Measurements from ENCODE around the gene MYOM1. TPM values are rescaled to one million over a fixed set of nuclear protein-coding genes. Genes with fewer than 3 reads are reported as not detected.

Gene MYOM1
- total RNA-seq, 4 donors from 2014 or later, result 2.3 to 3.1 (median 3.1) TPM

- intact Hi-C loops (cut with DNase I), result no loop called here
- Histone ChIP-seq H3K27ac (no peak overlapping the region), H3K9me3 (no peaks in the 10 kb centered on the region), H3K4me1 (no peaks in the 10 kb centered on the region), H3K36me3 (no peaks in the 10 kb centered on the region), H3K27me3 (no peaks in the 10 kb centered on the region), H3K4me3 (replicated peaks in 1 of 3) (no peak overlapping the region)
- DNase-seq, result no peak
- TF ChIP-seq POLR2A (IDR thresholded peaks at IDR 0.05) (no peak), CTCF (IDR thresholded peaks at IDR 0.05) (no peak)
- 90% methylated on average over 8 of the region's 8 CpGs for WGBS, 2 donors
Observed at GRCh38 chr18:3147935-3148554, 71.7 kb downstream of the MYOM1 start.

GRCh38 chr18:3140986-3141639, 78.7 kb downstream of the MYOM1 start:
- TF ChIP-seq POLR2A (IDR thresholded peaks at IDR 0.05) (no peak), CTCF (IDR thresholded peaks at IDR 0.05) (no peak)
- Histone ChIP-seq H3K4me3 (replicated peaks in 1 of 3) (no peak overlapping the region), H3K27me3 (no peaks in the 10 kb centered on the region), H3K4me1 (no peaks in the 10 kb centered on the region), H3K9me3 (no peaks in the 10 kb centered on the region), H3K27ac (no peak overlapping the region), H3K36me3 (no peaks in the 10 kb centered on the region)
- 83 to 85% methylated on average over 10 of the region's 10 CpGs for WGBS, 2 donors
- no peak for DNase-seq
- intact Hi-C loops (cut with DNase I), result no loop called here

GRCh38 chr18:3140342-3140741, 79.4 kb downstream of the MYOM1 start:
- Histone ChIP-seq H3K27me3 (no peaks in the 10 kb centered on the region), H3K36me3 (no peaks in the 10 kb centered on the region), H3K4me1 (no peaks in the 10 kb centered on the region), H3K27ac (no peak overlapping the region), H3K4me3 (replicated peaks in 1 of 3) (no peak overlapping the region), H3K9me3 (no peaks in the 10 kb centered on the region)
- intact Hi-C loops (cut with DNase I), result no loop called here
- DNase-seq, result no peak
- no peak for TF ChIP-seq CTCF (IDR thresholded peaks at IDR 0.05)
- no peak for TF ChIP-seq POLR2A (IDR thresholded peaks at IDR 0.05)

GRCh38 chr18:3139406-3139805, 80.4 kb downstream of the MYOM1 start:
- H3K4me1 ChIP-seq, result no peaks in the 10 kb centered on the region
- TF ChIP-seq CTCF (IDR thresholded peaks at IDR 0.05) (no peak), POLR2A (IDR thresholded peaks at IDR 0.05) (no peak)
- WGBS, 2 donors, result 84 to 95% methylated on average over 5 of the region's 5 CpGs
- no peaks in the 10 kb centered on the region for H3K27me3 ChIP-seq
- H3K4me3 ChIP-seq (replicated peaks in 1 of 3), result no peak overlapping the region
- H3K9me3 ChIP-seq, result no peaks in the 10 kb centered on the region
- no peak overlapping the region for H3K27ac ChIP-seq
- no peak for DNase-seq
- intact Hi-C loops (cut with DNase I), result no loop called here
- no peaks in the 10 kb centered on the region for H3K36me3 ChIP-seq

- 89 to 90% methylated on average over 11 of the region's 11 CpGs for WGBS, 2 donors
- no peak for DNase-seq
- intact Hi-C loops (cut with DNase I), result no loop called here
- Histone ChIP-seq H3K9me3 (no peaks in the 10 kb centered on the region), H3K4me1 (no peaks in the 10 kb centered on the region), H3K36me3 (no peaks in the 10 kb centered on the region), H3K27me3 (no peaks in the 10 kb centered on the region), H3K4me3 (replicated peaks in 1 of 3) (no peak overlapping the region), H3K27ac (no peak overlapping the region)
- TF ChIP-seq POLR2A (IDR thresholded peaks at IDR 0.05) (no peak), CTCF (IDR thresholded peaks at IDR 0.05) (no peak)
Observed at GRCh38 chr18:3138274-3138975, 81.3 kb downstream of the MYOM1 start.

All from thyroid gland (tissue), 4 donors.